T-helper 2 cell treated with Interferon-gamma antibody and Interleukin-4, amounts not matched to agents 100 ng/mL and 5 ng/mL, for 36 hours (primary cell): Measurements from ENCODE around the gene CDC37. TPM values are rescaled to one million over a fixed set of nuclear protein-coding genes. Genes with fewer than 3 reads are reported as not detected.

Source experiments
- intact Hi-C: fragments of 100-400 bp; cut with micrococcal nuclease; formaldehyde crosslinking; loops from one replicate; pipeline ENCODE4 v1.15.1; 2023
- total RNA-seq: library from RNA; stranded (reverse); gene quantifications from 2 replicates; pipeline ENCODE4 v1.2.3, GENCODE V29; 2022

CDC37 gene
- 201 and 202 TPM in 2 replicates for total RNA-seq

GRCh38 chr19:10403137-10404021 lies at the start of gene CDC37:
TSS of gene CDC37 (minus strand) at chr19:10403542. CDS start at chr19:10403479, 63 bp downstream.
- intact Hi-C loops, result loop anchor here (1.0 to 5.0 kb wide), 8 partner anchors 16 to 249 kb away; partner anchors contain the start of genes DNMT1, ILF3 and TYK2

GRCh38 chr19:10450853-10451609 lies 47.7 kb upstream of the CDC37 start:
- intact Hi-C loops, result no loop called here

- intact Hi-C loops, result no loop called here
These were observed 47.0 kb upstream of the CDC37 start for GRCh38 chr19:10450191-10450852.

- intact Hi-C loops, result no loop called here
These were observed 45.7 kb upstream of the CDC37 start for GRCh38 chr19:10449037-10449436.

- intact Hi-C loops, result no loop called here
These were observed 39.4 kb upstream of the CDC37 start for GRCh38 chr19:10442698-10443097.

GRCh38 chr19:10439588-10439987 lies 36.2 kb upstream of the CDC37 start:
- intact Hi-C loops, result no loop called here

- intact Hi-C loops, result no loop called here
These were observed 29.8 kb upstream of the CDC37 start for GRCh38 chr19:10433131-10433536.

- intact Hi-C loops, result no loop called here
These were observed 29.4 kb upstream of the CDC37 start for GRCh38 chr19:10432736-10433130.

- intact Hi-C loops, result no loop called here
These were observed 28.8 kb upstream of the CDC37 start for GRCh38 chr19:10431943-10432735.

- intact Hi-C loops, result no loop called here
These were observed 28.1 kb upstream of the CDC37 start for GRCh38 chr19:10431254-10431942.

GRCh38 chr19:10430505-10431253 lies 27.3 kb upstream of the CDC37 start:
- intact Hi-C loops, result no loop called here

- intact Hi-C loops, result loop anchor here (1.0 to 10.0 kb wide), 2 partner anchors 10 to 666 kb away; no protein-coding TSS in a partner anchor
These were observed 25.6 kb upstream of the CDC37 start for GRCh38 chr19:10428996-10429381.

GRCh38 chr19:10427169-10427568 lies 23.8 kb upstream of the CDC37 start:
- intact Hi-C loops, result loop anchor here (10.0 kb wide), 1 partner anchor 668 kb away; no protein-coding TSS in a partner anchor

- intact Hi-C loops, result loop anchor here (5.0 to 10.0 kb wide), 2 partner anchors 78 to 671 kb away; partner anchors contain the start of gene KEAP1
These were observed 20.8 kb upstream of the CDC37 start for GRCh38 chr19:10424011-10424637.

GRCh38 chr19:10422846-10423245 lies 19.5 kb upstream of the CDC37 start:
- intact Hi-C loops, result loop anchor here (5.0 to 10.0 kb wide), 2 partner anchors 79 to 672 kb away; partner anchors contain the start of gene KEAP1

GRCh38 chr19:10422046-10422461 lies 18.7 kb upstream of the CDC37 start:
- intact Hi-C loops, result loop anchor here (5.0 to 10.0 kb wide), 2 partner anchors 80 to 673 kb away; partner anchors contain the start of gene KEAP1

GRCh38 chr19:10421240-10422045 lies 18.1 kb upstream of the CDC37 start:
- intact Hi-C loops, result loop anchor here (5.0 to 10.0 kb wide), 2 partner anchors 81 to 673 kb away; partner anchors contain the start of gene KEAP1
